CD8-positive, alpha-beta memory T cell (primary cell): ENCODE data around the gene ITGAE. TPM values are rescaled to one million over a fixed set of nuclear protein-coding genes. Genes with fewer than 3 reads are reported as not detected.

Experiments
- CTCF ChIA-PET: fragments of 350-600 bp; sonication (Branson Sonifier 250); formaldehyde crosslinking; loops from one replicate; lab custom pipeline; 2021; ENCODE audit warnings: antibody characterized with exemption; lab: Charles Lee
- POLR2A ChIA-PET: fragments of 350-600 bp; sonication (Branson Sonifier 250); formaldehyde crosslinking; loops from one replicate; lab custom pipeline; 2021; ENCODE audit warnings: antibody characterized with exemption; lab: Charles Lee
- DNase-seq, 5 donors: peaks; one replicate each; pipeline versions ENCODE4 v3.0.0 to v3.0.0-alpha.2; 2020 to 2022; ENCODE audit warnings: mixed read lengths in 1 of 5
- H3K27ac ChIP-seq: one replicate; pipeline ENCODE4 v1.7.0; 2013; ENCODE audit warnings: low read depth, mild to moderate bottlenecking, low read length, moderate library complexity
- H3K27me3 ChIP-seq: 2 replicates; pipeline ENCODE4 v1.7.0; 2013; ENCODE audit warnings: low read length, mild to moderate bottlenecking; ENCODE audit not compliant: insufficient read depth, poor library complexity, severe bottlenecking
- H3K36me3 ChIP-seq: 2 replicates; pipeline ENCODE4 v1.7.0; 2013; ENCODE audit warnings: mild to moderate bottlenecking, low read length, moderate library complexity; ENCODE audit not compliant: insufficient read depth
- H3K4me1 ChIP-seq: 2 replicates; pipeline ENCODE4 v1.7.0; 2013; ENCODE audit warnings: mild to moderate bottlenecking, low read length, moderate library complexity; ENCODE audit not compliant: insufficient read depth
- H3K4me3 ChIP-seq: 2 replicates; pipeline ENCODE4 v1.7.0; 2013; ENCODE audit warnings: mild to moderate bottlenecking, low read length
- H3K9me3 ChIP-seq: 2 replicates; pipeline ENCODE4 v1.7.0; 2013; ENCODE audit warnings: mild to moderate bottlenecking, low read length
- H3K27ac Mint-ChIP-seq, 8 donors: one replicate each; pipeline ENCODE4 v1.8.0; 2020 to 2021; ENCODE audit warnings: mixed read lengths in 8 of 8, mild to moderate bottlenecking in 6 of 8, inconsistent platforms in 3 of 8, moderate library complexity in 3 of 8
- H3K27me3 Mint-ChIP-seq, 2 donors: one replicate each; pipeline ENCODE4 v1.8.0; 2020 to 2021; ENCODE audit warnings: mixed read lengths in 2 of 2, mild to moderate bottlenecking in 1 of 2, moderate library complexity in 1 of 2
- H3K36me3 Mint-ChIP-seq, 3 donors: one replicate each; pipeline ENCODE4 v1.8.0; 2020 to 2021; ENCODE audit warnings: mixed read lengths in 3 of 3, inconsistent platforms in 1 of 3, mild to moderate bottlenecking in 1 of 3
- H3K4me1 Mint-ChIP-seq, 3 donors: one replicate each; pipeline ENCODE4 v1.8.0; 2020 to 2021; ENCODE audit warnings: mixed read lengths in 3 of 3, inconsistent platforms in 1 of 3, mild to moderate bottlenecking in 1 of 3
- H3K4me3 Mint-ChIP-seq, 7 donors: one replicate each; pipeline ENCODE4 v1.8.0; 2020 to 2021; ENCODE audit warnings: mixed read lengths in 7 of 7, mild to moderate bottlenecking in 6 of 7, moderate library complexity in 4 of 7, inconsistent platforms in 2 of 7
- H3K9me3 Mint-ChIP-seq, 5 donors: one replicate each; pipeline ENCODE4 v1.8.0; 2020 to 2022; ENCODE audit warnings: mixed read lengths in 5 of 5, mild to moderate bottlenecking in 3 of 5, moderate library complexity in 2 of 5, inconsistent platforms in 1 of 5
- polyA plus RNA-seq: library from polyadenylated mRNA; unstranded; fragments of 300-500 nt; fragmentation: Illumina TruSeq; gene quantifications from one replicate; pipeline ENCODE4 v1.2.3, GENCODE V29; 2021
- total RNA-seq, 2 experiments: library from RNA; stranded (reverse); gene quantifications; one replicate each; pipeline ENCODE4 v1.2.3, GENCODE V29; 2021

The ITGAE gene
- total and polyA plus RNA-seq, 3 experiments from 2014 or later, result 46.6 to 66.6 (median 47.3) TPM

DNA sequence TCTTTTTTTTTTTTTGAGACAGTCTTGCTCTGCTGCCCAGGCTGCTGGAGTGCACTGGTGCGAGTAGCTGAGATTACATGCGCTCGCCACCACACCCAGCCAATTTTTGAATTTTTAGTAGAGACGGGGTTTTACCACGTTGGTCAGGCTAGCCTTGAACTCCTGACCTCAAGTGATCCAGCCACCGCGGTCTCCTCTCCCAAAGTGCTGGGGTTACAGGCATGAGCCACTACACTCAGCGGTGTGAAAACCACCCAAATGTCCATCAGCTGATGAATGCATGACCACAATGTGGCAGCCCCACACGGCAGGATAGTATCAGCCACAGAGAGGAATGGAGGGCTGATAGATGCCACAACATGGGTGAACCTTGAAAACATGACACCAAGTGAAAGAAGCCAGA lies 107.2 kb downstream of the ITGAE start:
- H3K27ac Mint-ChIP-seq, result peak overlapping the region; percentile 48 to 92 (median 76)
- peaks cover 21 to 37% (median 28%) of the 10 kb centered on the region in 3 donors for H3K4me1 Mint-ChIP-seq
- peaks cover 0 to 19% (median 6%) of the 10 kb centered on the region in 3 donors for H3K36me3 Mint-ChIP-seq
- H3K4me3 Mint-ChIP-seq, result peak overlapping the region; percentile 35 to 96 (median 92)
- Histone ChIP-seq H3K4me3 (no peak overlapping the region), H3K27ac (no peak overlapping the region), H3K27me3 (no peaks in the 10 kb centered on the region), H3K36me3 (no peaks in the 10 kb centered on the region), H3K9me3 (no peaks in the 10 kb centered on the region), H3K4me1 (peaks cover 16% of the 10 kb centered on the region)
- ChIA-PET CTCF (interaction anchor here (0.9 to 1.4 kb wide), 3 partner anchors 11 to 67 kb away, joined by 3 to 6 read pairs (median 3); no protein-coding TSS in a partner anchor), POLR2A (interaction anchor here (0.7 kb wide), 1 partner anchor 223 kb away, joined by 17 read pairs; no protein-coding TSS in a partner anchor)
- DNase-seq, result peak in 2 of 5 donors; percentile 32 to 48
- H3K27me3 Mint-ChIP-seq, result no peaks in the 10 kb centered on the region
- no peaks in the 10 kb centered on the region for H3K9me3 Mint-ChIP-seq

DNA sequence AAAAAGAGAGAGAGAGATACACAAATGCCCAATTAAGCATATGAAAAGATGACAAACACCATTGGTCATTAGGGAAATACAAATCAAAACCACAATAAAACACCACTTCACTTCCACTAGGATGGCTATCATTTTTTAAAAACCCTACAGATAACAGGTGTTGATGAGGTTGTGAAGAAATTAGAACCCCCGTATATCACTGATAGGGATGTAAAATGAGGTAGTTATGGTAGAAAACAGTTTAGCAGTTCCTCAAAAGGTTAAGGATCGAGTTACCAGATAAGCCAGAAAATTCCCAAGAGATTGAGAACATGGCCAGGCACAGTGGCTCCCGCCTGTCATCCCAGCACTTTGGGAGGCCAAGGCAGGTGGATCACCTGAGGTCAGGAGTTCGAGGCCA lies 107.8 kb downstream of the ITGAE start:
- peak overlapping the region in 3 of 7 donors; percentile 43 to 88 (median 44) for H3K4me3 Mint-ChIP-seq
- ChIA-PET CTCF (no interaction called here), POLR2A (no interaction called here)
- Histone ChIP-seq H3K4me3 (no peak overlapping the region), H3K9me3 (no peaks in the 10 kb centered on the region), H3K4me1 (peaks cover 16% of the 10 kb centered on the region), H3K27ac (no peak overlapping the region), H3K27me3 (no peaks in the 10 kb centered on the region), H3K36me3 (no peaks in the 10 kb centered on the region)
- peaks cover 21 to 37% (median 28%) of the 10 kb centered on the region in 3 donors for H3K4me1 Mint-ChIP-seq
- DNase-seq, result no peak
- no peaks in the 10 kb centered on the region for H3K27me3 Mint-ChIP-seq
- peaks cover 0 to 24% (median 6%) of the 10 kb centered on the region in 3 donors for H3K36me3 Mint-ChIP-seq
- peak overlapping the region in 5 of 8 donors; percentile 23 to 77 (median 42) for H3K27ac Mint-ChIP-seq
- H3K9me3 Mint-ChIP-seq, result no peaks in the 10 kb centered on the region

GRCh38 chr17:3692346-3692745 lies 108.6 kb downstream of the ITGAE start:
- peak in 1 of 5 donors; percentile 24 for DNase-seq
- no peaks in the 10 kb centered on the region for H3K9me3 ChIP-seq
- H3K27ac ChIP-seq, result no peak overlapping the region
- H3K4me3 ChIP-seq, result no peak overlapping the region
- Mint-ChIP-seq H3K27me3 (no peaks in the 10 kb centered on the region), H3K4me1 (peaks cover 18 to 34% (median 24%) of the 10 kb centered on the region in 3 donors), H3K4me3 (peak overlapping the region in 1 of 7 donors; percentile 48), H3K27ac (no peak overlapping the region), H3K9me3 (no peaks in the 10 kb centered on the region), H3K36me3 (peaks cover 0 to 26% (median 6%) of the 10 kb centered on the region in 3 donors)
- H3K4me1 ChIP-seq, result peaks cover 16% of the 10 kb centered on the region
- H3K27me3 ChIP-seq, result no peaks in the 10 kb centered on the region
- CTCF ChIA-PET, result interaction anchor here (1.1 kb wide), 1 partner anchor 45 kb away, joined by 3 read pairs; no protein-coding TSS in a partner anchor
- H3K36me3 ChIP-seq, result no peaks in the 10 kb centered on the region
- POLR2A ChIA-PET, result no interaction called here

DNA sequence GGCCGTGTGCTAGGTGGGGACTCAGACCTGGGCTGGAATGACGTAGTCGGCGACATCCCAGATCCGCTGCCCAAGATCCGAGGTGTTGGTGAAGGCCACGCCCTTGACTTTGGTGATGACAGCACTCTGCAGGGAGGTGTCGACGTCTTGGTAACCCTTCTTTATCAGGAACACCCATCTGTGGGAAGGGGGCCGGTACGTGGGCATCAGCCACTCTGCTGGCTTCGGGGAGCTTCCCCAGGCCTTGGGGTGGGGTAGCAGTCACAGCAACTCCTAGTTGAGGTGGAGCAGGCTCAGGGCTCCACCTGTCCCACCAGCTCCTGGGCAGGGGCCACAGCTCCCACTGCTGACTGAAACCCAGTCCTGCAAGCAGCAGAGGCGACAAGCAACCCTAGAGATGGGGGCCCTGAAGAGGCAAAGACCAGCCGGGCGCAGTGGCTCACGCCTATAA lies 109.3 kb downstream of the ITGAE start:
- H3K4me1 Mint-ChIP-seq, result peaks cover 17 to 28% (median 24%) of the 10 kb centered on the region in 3 donors
- Histone ChIP-seq H3K27me3 (no peaks in the 10 kb centered on the region), H3K27ac (no peak overlapping the region), H3K4me1 (peaks cover 14% of the 10 kb centered on the region), H3K36me3 (no peaks in the 10 kb centered on the region), H3K4me3 (no peak overlapping the region), H3K9me3 (no peaks in the 10 kb centered on the region)
- H3K27me3 Mint-ChIP-seq, result no peaks in the 10 kb centered on the region
- CTCF ChIA-PET, result interaction anchor here (1.1 kb wide), 1 partner anchor 46 kb away, joined by 3 read pairs; no protein-coding TSS in a partner anchor
- peaks cover 0 to 26% (median 6%) of the 10 kb centered on the region in 3 donors for H3K36me3 Mint-ChIP-seq
- H3K27ac Mint-ChIP-seq, result no peak overlapping the region
- no peak overlapping the region for H3K4me3 Mint-ChIP-seq
- no peaks in the 10 kb centered on the region for H3K9me3 Mint-ChIP-seq
- DNase-seq, result peak in 1 of 5 donors; percentile 45
- POLR2A ChIA-PET, result no interaction called here

- ChIA-PET POLR2A (no interaction called here), CTCF (no interaction called here)
- no peaks in the 10 kb centered on the region for H3K27me3 Mint-ChIP-seq
- H3K4me1 Mint-ChIP-seq, result peaks cover 17 to 24% (median 20%) of the 10 kb centered on the region in 3 donors
- H3K4me3 ChIP-seq, result no peak overlapping the region
- no peaks in the 10 kb centered on the region for H3K9me3 Mint-ChIP-seq
- peaks cover 0 to 24% (median 6%) of the 10 kb centered on the region in 3 donors for H3K36me3 Mint-ChIP-seq
- H3K27ac Mint-ChIP-seq, result no peak overlapping the region
- H3K27ac ChIP-seq, result no peak overlapping the region
- no peaks in the 10 kb centered on the region for H3K9me3 ChIP-seq
- no peak overlapping the region for H3K4me3 Mint-ChIP-seq
- no peaks in the 10 kb centered on the region for H3K27me3 ChIP-seq
- H3K4me1 ChIP-seq, result peaks cover 11% of the 10 kb centered on the region
- no peaks in the 10 kb centered on the region for H3K36me3 ChIP-seq
- DNase-seq, result peak in 1 of 5 donors; percentile 39
These were observed 110.8 kb downstream of the ITGAE start for GRCh38 chr17:3690094-3690715.

DNA sequence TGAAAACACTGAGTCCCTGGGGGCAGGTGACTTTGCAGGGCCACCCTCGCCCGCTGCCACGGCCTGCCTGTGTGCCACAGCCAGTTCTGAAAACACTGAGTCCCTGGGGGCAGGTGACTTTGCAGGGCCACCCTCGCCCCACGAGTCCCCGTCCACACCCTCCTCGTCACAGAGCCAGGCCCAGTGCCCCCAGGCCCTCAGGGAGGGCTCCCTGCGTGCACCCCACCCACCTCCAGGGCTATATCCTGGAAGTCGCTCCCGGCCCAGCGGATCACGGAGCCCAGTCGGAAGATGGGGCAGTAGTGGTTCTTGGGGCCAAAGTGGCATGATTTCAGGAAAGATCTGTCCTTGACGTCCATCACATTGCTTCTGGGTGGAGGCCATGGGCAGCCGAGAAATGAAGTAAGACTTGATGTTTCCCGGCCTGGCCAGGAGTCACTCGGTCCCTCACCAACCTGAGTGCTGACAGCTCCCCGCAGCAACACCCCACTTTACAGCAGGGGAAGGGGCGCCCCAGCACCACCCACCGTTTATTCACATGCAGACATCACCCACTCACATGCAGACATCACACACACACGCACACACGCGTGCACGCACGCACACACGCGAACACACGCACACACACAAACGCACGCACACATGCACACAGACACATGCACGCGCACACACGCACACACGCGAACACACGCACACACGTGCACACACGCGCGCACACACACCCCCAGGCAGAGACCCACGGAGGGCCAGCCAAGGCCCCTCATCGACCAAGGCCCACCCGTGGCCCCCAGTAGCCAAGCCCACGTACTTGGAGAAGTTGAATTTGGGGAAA lies 111.5 kb downstream of the ITGAE start:
- H3K4me3 Mint-ChIP-seq, result peak overlapping the region in 1 of 7 donors; percentile 48
- Histone ChIP-seq H3K9me3 (no peaks in the 10 kb centered on the region), H3K27me3 (no peaks in the 10 kb centered on the region), H3K4me1 (peaks cover 4% of the 10 kb centered on the region), H3K4me3 (no peak overlapping the region), H3K27ac (no peak overlapping the region), H3K36me3 (no peaks in the 10 kb centered on the region)
- DNase-seq, result peak in 1 of 5 donors; percentile 44
- ChIA-PET POLR2A (no interaction called here), CTCF (no interaction called here)
- peaks cover 0 to 24% (median 6%) of the 10 kb centered on the region in 3 donors for H3K36me3 Mint-ChIP-seq
- H3K27me3 Mint-ChIP-seq, result no peaks in the 10 kb centered on the region
- H3K9me3 Mint-ChIP-seq, result no peaks in the 10 kb centered on the region
- H3K27ac Mint-ChIP-seq, result peak overlapping the region in 2 of 8 donors; percentile 24 to 26
- peaks cover 13 to 20% (median 13%) of the 10 kb centered on the region in 3 donors for H3K4me1 Mint-ChIP-seq

- H3K36me3 ChIP-seq, result no peaks in the 10 kb centered on the region
- Mint-ChIP-seq H3K27ac (no peak overlapping the region), H3K36me3 (peaks cover 0 to 24% (median 6%) of the 10 kb centered on the region in 3 donors), H3K9me3 (no peaks in the 10 kb centered on the region), H3K4me1 (peaks cover 7 to 14% (median 7%) of the 10 kb centered on the region in 3 donors), H3K27me3 (no peaks in the 10 kb centered on the region), H3K4me3 (no peak overlapping the region)
- H3K27ac ChIP-seq, result no peak overlapping the region
- no peaks in the 10 kb centered on the region for H3K9me3 ChIP-seq
- H3K4me3 ChIP-seq, result no peak overlapping the region
- CTCF ChIA-PET, result no interaction called here
- no peaks in the 10 kb centered on the region for H3K4me1 ChIP-seq
- H3K27me3 ChIP-seq, result no peaks in the 10 kb centered on the region
- no peak for DNase-seq
- POLR2A ChIA-PET, result no interaction called here
These were observed 112.1 kb downstream of the ITGAE start for GRCh38 chr17:3688852-3689261.
